Ascending aorta (tissue), 2 donors: ENCODE results near the gene OSCP1. TPM values are rescaled to one million over a fixed set of nuclear protein-coding genes. Genes with fewer than 3 reads are reported as not detected.

Source experiments
- DNase-seq, 2 donors: peaks; one replicate each; pipeline ENCODE4 v3.0.0-alpha.2; 2019; ENCODE audit warnings: low spot score in 2 of 2
- H3K27ac ChIP-seq, 2 donors: fragments of 200-600 bp; sonication (generic); one replicate each; pipeline ENCODE4 v1.5.1; 2016 to 2017; ENCODE audit warnings: mild to moderate bottlenecking in 1 of 2
- H3K27me3 ChIP-seq: fragments of 200-600 bp; sonication (generic); one replicate; pipeline ENCODE4 v1.5.1; 2017
- H3K36me3 ChIP-seq, 2 donors: fragments of 200-600 bp; sonication (generic); one replicate each; pipeline ENCODE4 v1.5.1; 2016
- H3K4me1 ChIP-seq, 2 donors: fragments of 200-600 bp; sonication (generic); one replicate each; pipeline ENCODE4 v1.5.1; 2016 to 2017; ENCODE audit warnings: mild to moderate bottlenecking in 1 of 2
- H3K4me3 ChIP-seq, 2 donors: fragments of 200-600 bp; sonication (generic); one replicate each; pipeline ENCODE4 v1.5.1; 2016 to 2017; ENCODE audit warnings: mild to moderate bottlenecking in 1 of 2
- H3K9me3 ChIP-seq, 2 donors: fragments of 200-600 bp; sonication (generic); one replicate each; pipeline ENCODE4 v1.5.1; 2016
- intact Hi-C: fragments of 100-400 bp; cut with DNase I; formaldehyde crosslinking; loops from one replicate; pipeline ENCODE4 v1.15.1; 2023
- total RNA-seq: library from RNA; depleted of rRNA; stranded (reverse); fragments of >200 nt; gene quantifications from one replicate; pipeline ENCODE4 v1.1.0, GENCODE V29; 2016
- TF ChIP-seq, protein P1 (sequence below), 3 experiments: fragments of 200-600 bp in 2 of 3; fragments of 450-650 bp in 1 of 3; sonication (generic) in 2 of 3; IDR thresholded peaks; one replicate each; pipeline ENCODE4 v1.5.1; 2016 to 2019; ENCODE audit warnings: antibody characterized with exemption in 3 of 3, mild to moderate bottlenecking in 1 of 3, moderate library complexity in 1 of 3

OSCP1 gene
- total RNA-seq, 1 donor from 2014 or later, result 10.6 TPM

DNA sequence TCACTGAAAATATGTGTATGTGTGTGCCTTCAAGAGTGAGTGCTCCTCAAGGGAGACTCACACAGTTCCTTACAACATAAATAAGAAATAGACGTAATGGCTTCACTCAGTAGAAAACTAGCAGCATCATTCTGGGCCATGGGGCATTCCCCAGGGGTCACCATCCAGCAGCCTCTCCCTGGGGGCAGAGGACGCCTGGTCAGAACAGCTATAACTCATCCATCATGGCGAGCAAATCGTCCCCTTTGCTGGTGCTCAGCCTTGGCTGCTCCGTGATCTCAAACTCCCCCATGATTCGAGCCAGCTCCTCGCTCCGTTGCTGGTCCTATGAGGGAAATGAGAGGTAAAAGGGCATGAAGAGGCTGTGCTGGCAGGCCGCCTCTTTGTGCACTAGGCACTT lies 32.3 kb downstream of the OSCP1 start:
- Histone ChIP-seq H3K4me3 (no peak overlapping the region), H3K36me3 (peaks cover 11 to 13% of the 10 kb centered on the region in 2 donors), H3K27me3 (no peaks in the 10 kb centered on the region), H3K9me3 (no peaks in the 10 kb centered on the region), H3K27ac (no peak overlapping the region), H3K4me1 (no peaks in the 10 kb centered on the region)
- TF ChIP-seq, protein P1, sequence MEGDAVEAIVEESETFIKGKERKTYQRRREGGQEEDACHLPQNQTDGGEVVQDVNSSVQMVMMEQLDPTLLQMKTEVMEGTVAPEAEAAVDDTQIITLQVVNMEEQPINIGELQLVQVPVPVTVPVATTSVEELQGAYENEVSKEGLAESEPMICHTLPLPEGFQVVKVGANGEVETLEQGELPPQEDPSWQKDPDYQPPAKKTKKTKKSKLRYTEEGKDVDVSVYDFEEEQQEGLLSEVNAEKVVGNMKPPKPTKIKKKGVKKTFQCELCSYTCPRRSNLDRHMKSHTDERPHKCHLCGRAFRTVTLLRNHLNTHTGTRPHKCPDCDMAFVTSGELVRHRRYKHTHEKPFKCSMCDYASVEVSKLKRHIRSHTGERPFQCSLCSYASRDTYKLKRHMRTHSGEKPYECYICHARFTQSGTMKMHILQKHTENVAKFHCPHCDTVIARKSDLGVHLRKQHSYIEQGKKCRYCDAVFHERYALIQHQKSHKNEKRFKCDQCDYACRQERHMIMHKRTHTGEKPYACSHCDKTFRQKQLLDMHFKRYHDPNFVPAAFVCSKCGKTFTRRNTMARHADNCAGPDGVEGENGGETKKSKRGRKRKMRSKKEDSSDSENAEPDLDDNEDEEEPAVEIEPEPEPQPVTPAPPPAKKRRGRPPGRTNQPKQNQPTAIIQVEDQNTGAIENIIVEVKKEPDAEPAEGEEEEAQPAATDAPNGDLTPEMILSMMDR (IDR thresholded peaks at IDR 0.05), result no peak
- DNase-seq, result no peak
- intact Hi-C loops, result no loop called here

DNA sequence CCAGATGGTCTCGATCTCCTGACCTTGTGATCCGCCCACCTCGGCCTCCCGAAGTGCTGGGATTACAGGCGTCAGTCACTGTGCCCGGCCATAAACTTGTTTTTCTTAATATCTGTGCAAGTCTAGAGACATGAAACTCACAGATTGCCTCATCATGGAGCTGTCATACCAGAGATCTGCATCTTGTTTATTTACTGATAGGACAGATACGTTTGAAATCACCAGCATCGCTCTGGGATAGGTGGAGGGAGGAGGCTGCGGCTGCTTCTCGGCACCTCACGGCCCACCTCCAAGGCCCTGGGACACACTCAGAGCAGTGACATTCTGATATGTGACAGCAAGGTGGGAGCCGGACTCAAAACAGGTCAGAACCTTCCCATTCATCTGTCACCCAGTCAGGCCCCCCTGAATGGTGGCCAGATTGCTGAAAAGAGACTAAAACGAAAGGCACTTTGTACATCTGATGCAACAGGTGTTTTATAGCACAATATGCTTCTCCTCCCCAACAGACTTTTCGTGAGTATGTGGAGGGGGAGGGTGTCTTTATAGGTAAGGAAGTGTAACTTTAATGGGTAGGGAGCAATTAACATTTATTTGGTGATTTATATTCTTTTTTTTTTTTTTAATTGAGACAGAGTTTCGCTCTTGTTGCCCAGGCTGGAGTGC lies 34.5 kb downstream of the OSCP1 start:
- no peaks in the 10 kb centered on the region for H3K27me3 ChIP-seq
- no peaks in the 10 kb centered on the region for H3K9me3 ChIP-seq
- no peaks in the 10 kb centered on the region for H3K4me1 ChIP-seq
- H3K36me3 ChIP-seq, result peaks cover 0 to 4% of the 10 kb centered on the region in 2 donors
- H3K4me3 ChIP-seq, result no peak overlapping the region
- no peak overlapping the region for H3K27ac ChIP-seq
- intact Hi-C loops, result no loop called here
- DNase-seq, result no peak
- TF ChIP-seq, protein P1 (IDR thresholded peaks at IDR 0.05), result no peak

DNA sequence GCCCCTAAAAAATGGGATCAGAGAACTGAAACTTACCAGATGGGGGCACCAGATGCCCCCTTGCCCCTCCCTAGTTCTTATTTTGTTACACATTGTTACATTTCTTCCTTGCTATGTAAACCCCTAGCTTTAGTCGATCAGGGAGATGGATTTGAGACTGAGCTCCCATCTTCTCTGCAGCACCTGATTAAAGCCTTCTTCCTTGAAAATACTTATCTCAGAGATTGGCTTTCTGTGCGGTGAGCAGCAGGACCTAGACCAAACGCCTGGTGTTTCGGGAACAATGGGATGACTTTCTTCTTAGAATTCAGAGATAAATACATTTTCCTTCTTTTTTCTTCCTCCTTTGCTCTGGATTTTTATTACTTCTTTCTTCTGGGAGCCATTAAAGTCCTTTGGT lies 35.9 kb downstream of the OSCP1 start:
- Histone ChIP-seq H3K36me3 (peaks cover 0 to 4% of the 10 kb centered on the region in 2 donors), H3K4me3 (no peak overlapping the region), H3K27me3 (no peaks in the 10 kb centered on the region), H3K4me1 (no peaks in the 10 kb centered on the region), H3K27ac (no peak overlapping the region), H3K9me3 (no peaks in the 10 kb centered on the region)
- TF ChIP-seq, protein P1 (IDR thresholded peaks at IDR 0.05), result no peak
- intact Hi-C loops, result no loop called here
- no peak for DNase-seq

DNA sequence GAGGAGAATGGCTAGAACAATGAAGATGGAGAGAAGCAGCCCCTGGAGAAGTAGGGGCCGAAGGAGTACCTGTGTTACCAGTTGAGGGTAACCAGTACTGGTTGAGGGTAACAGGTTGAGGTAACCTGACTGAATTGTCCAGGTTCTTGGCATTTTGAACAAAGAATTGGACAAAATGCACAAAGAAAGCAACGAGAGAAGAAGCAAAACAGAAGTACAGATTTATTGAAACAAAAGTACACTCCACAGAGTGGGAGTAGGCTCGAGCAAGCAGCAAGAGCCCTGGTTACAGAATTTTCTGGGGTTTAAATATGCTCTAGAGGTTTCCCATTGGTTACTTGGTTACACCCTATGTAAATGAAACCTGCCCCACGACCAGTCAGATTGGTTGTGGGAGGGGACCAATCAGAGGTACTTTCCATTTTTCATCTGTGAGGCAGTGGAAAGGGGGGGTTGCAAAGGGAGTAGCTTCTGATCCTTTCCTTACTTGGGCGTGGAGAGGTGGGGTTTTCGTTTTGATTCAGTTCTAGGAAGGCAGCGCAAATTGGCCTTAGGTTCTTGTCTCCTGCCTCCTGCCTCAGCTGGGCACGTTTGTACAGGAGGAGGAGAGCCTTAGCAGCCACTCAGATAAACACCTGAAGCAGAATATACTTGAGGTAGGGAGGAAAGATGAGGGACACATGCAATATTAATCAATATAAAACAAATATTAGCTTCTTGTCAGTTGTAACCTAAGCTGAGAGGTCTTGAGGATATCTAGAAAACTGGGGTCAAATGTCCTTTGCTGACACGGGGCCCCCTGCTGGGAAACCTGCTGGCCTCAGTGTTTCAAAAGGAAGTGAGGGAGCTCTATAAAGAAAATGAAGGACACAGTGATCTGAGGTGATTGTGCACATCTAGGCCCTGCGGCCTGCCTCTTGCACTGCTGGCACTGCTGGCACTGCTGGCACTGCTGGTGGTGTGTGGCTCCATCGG lies 38.3 kb downstream of the OSCP1 start:
- no peak overlapping the region for H3K4me3 ChIP-seq
- TF ChIP-seq, protein P1 (IDR thresholded peaks at IDR 0.05), result no peak
- no peaks in the 10 kb centered on the region for H3K9me3 ChIP-seq
- DNase-seq, result no peak
- intact Hi-C loops, result no loop called here
- no peak overlapping the region for H3K27ac ChIP-seq
- no peaks in the 10 kb centered on the region for H3K36me3 ChIP-seq
- no peaks in the 10 kb centered on the region for H3K4me1 ChIP-seq
- no peaks in the 10 kb centered on the region for H3K27me3 ChIP-seq

- no peaks in the 10 kb centered on the region for H3K4me1 ChIP-seq
- H3K4me3 ChIP-seq, result no peak overlapping the region
- DNase-seq, result no peak
- intact Hi-C loops, result no loop called here
- H3K27ac ChIP-seq, result no peak overlapping the region
- H3K36me3 ChIP-seq, result no peaks in the 10 kb centered on the region
- no peaks in the 10 kb centered on the region for H3K9me3 ChIP-seq
- no peaks in the 10 kb centered on the region for H3K27me3 ChIP-seq
- TF ChIP-seq, protein P1 (IDR thresholded peaks at IDR 0.05), result no peak
These were observed 41.8 kb downstream of the OSCP1 start for GRCh38 chr1:36408479-36408878.
